HG03139 (cell line): ENCODE measurements around the gene VTA1.
"Not testable (repeated sequence)": the region's sequence is repeated elsewhere in the genome, so short reads cannot be mapped to it uniquely, and the experiment has no call there.

Experiments used
- ATAC-seq: cut with Tn5 transposase; IDR thresholded peaks from one replicate; pipeline ENCODE4 v1.9.1; 2021; ENCODE audit not compliant: unreplicated experiment

The VTA1 gene, protein sequence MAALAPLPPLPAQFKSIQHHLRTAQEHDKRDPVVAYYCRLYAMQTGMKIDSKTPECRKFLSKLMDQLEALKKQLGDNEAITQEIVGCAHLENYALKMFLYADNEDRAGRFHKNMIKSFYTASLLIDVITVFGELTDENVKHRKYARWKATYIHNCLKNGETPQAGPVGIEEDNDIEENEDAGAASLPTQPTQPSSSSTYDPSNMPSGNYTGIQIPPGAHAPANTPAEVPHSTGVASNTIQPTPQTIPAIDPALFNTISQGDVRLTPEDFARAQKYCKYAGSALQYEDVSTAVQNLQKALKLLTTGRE

DNA sequence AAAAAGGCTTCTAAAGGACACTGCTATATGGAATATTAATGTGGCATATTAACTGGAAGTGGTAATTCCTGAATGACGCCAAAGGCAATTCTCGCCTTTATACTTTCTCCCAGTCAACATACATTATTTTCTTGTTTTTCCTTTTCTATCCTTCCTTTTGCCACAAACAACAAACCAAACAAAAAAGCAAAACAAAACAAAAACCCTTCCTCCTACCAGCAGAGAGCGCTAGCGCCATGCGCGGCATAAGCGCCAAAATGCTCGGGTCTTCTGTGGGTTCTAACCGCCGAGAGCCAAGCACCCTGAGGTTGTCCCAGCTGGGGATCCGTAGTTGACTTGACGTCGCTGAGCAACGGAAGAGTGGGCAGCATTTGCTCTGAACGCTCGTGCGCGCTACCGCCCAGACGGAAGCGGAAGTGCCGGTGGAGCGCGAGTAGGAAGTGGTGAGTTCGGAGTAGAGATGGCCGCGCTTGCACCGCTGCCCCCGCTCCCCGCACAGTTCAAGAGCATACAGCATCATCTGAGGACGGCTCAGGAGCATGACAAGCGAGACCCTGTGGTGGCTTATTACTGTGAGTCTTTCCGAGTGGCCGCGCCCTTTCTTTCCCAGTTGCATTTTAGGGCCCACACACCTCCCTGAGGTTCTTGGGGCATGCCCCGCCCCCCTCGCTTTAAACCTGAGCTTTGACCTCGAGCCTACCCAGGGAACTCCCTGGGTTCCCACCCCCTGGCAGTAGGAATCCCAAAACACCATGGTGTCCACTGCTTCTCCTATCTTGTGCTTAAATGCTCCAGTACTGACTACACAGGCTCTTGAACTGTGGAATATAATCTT, at the start of gene VTA1, which contains the start of gene NMBR:
Gene VTA1, plus strand, starts transcription at position 436 of the 835 bp plus-strand sequence. Its CDS starts 25 bp downstream, at position 461.
Gene NMBR, minus strand, starts transcription at position 295 of the 835 bp plus-strand sequence. CDS start 58,464 bp downstream, outside the sequence.
- ATAC-seq = peak; percentile 100

- not testable (repeated sequence) for ATAC-seq
Measured at GRCh38 chr6:142104820-142105219, 42.2 kb upstream of the VTA1 start.

GRCh38 chr6:142110820-142111219, 36.2 kb upstream of the VTA1 start:
- ATAC-seq = not testable (repeated sequence)

DNA sequence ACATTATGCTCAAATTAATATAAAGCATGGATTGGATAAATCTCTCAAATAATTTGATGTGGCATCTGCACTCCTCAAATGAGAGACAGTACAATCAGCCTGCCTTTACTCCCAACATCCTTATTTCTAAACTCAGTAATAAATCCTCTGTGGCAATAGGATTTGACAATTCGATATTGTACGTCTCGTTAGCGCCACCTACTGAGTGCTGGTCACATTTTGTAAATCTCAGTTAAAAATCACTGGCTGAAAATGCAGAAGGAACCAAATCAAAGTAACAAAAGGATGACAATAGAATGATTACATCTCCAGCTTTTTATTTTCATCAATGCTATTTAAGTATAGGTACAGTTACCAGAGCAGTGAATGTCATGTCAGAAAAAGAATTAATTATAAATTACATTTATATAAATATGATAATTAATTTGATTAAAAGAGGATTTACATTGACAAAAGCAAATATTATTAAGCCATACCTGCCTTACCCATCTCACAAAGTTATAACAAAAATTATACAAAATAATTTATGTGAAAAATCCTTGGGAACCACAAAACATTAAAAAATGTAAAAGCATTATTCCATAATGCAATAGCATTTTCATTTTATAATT, 34.5 kb upstream of the VTA1 start:
- no peak for ATAC-seq

DNA sequence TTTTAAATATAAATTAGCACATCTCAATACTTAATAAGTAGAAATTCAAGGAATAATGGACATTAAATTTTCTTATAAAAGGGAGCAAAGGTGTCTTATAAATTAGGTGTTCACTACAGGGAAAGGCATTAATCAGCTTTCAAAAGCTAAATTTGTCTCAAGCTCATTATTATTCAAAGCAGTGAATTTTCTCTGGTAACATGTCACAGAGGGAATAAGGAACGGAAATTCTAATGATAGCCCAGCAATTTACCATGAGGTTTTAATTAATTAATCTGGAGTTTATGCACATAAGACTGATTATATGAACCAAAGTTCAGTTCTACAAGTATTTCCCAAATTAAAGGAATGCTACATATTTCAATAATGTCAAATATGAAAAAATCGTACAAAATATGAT, 29.7 kb upstream of the VTA1 start:
- ATAC-seq = no peak

GRCh38 chr6:142118328-142118727, 28.7 kb upstream of the VTA1 start:
- no peak for ATAC-seq

DNA sequence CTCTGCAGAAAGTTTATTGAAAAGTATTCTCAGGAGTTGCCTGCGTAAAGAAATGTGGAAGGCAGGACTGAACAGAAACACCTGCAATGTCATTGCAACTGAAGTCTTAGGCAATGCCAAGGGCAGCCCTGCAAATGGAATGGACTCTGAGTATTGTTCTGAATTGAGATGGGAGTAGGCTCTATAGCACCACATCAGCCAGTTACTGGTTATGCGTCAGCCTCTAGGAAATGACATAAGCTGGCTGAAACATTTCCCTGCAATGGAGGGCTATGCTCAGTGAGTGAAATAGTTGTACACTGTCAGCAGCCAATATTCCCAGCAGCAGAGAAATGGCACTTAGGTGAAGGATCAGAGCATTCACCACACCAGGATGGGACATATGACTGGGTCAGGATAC, 28.1 kb upstream of the VTA1 start:
- ATAC-seq = no peak

DNA sequence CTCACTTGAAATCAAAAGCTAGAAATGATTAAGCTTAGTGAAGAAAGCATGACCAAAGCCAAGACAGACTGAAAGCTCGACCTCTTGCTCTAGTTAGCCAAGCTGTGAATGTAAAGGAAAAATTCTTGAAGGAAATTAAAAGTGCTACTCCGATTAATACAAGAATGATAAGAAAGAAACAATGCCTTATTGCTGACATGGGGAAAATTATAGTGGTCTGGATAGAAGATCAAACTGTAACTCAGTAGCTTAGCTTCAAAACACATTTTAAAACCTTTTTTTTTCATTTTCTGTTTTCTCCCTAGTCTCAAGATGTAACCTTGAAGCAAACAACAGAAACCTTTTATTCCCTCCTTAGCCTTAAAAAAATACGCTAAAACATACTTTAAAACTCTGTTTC, 25.7 kb upstream of the VTA1 start:
- ATAC-seq = no peak

DNA sequence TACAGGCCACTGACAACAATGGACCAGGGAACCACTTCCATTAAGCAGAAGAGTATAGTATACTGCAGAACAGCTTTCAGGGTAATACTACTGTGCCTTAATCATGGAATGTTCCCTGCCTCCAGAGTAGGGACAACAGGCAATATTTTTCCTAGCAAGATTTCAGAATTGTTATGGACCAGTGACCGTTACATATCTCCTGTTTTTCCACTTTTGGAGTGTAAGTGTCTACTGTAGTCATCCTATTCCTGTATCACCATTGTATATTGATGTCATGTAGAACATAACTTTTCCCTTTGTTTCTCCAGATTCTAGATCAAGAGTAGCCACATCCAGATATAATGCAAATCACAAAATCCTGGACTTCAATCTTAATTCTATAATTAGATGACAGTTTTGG, 16.2 kb upstream of the VTA1 start:
- ATAC-seq = no peak

DNA sequence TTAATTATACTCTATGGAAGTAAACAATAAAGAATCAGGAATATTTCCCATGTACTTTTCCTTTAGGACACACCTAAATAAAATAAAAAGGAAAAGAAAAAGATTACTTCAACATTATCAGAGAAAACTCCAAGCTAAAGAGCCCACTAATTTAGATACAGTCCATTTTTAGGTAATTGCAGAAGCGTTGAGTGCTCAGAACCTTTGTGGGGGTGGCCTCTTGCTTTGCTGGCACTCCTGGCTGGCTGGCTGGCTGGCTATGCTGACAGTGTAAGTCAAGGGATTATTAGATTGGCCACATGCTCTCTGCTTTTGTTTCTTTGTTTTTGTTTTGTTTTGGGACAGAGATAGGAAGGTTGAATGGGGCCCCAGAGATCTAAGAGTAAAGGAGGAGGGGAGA, 14.4 kb upstream of the VTA1 start, which contains the start of gene GJE1:
Gene GJE1, plus strand, starts transcription at position 301 of the 400 bp plus-strand sequence. CDS start 234 bp downstream, outside the sequence.
- ATAC-seq = no peak

- no peak for ATAC-seq
Measured at GRCh38 chr6:142138876-142139275, 8.2 kb upstream of the VTA1 start.

DNA sequence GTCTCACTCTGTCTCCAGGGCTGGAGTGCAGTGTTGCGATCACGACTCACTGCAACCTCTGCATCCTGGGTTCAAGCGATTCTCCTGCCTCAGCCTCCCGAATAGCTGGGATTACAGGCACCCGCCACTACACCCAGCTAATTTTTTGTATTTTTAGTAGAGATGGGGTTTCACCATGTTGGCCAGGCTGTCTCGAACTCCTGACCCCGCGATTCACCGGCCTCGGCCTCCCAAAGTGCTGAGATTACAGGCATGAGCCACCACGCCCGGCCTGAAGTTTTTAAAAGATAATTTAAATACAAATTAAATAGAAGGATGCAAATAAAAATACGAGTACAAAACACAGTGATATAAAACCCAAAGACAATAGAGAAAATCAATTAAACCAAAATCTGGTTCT, 5.5 kb upstream of the VTA1 start:
- ATAC-seq = not testable (repeated sequence)

DNA sequence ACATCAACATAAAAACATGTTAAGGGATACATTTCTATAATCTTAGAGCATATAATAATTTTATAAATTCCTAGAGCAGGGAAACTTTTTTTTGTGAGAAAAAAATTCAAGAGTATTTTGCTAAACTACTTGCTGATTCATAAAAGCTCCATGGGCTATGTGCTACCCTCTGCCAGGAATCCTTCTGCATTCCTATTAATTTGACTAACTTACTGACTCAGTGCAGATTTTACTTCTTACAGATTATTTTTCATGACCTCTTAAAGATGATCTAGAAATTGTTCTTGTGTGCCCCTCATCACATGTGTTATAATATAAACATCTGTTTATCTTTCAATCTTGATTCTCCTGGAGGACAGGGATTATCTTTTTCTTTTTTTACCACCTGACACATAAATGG, 5.7 kb downstream of the VTA1 start:
- ATAC-seq = no peak

DNA sequence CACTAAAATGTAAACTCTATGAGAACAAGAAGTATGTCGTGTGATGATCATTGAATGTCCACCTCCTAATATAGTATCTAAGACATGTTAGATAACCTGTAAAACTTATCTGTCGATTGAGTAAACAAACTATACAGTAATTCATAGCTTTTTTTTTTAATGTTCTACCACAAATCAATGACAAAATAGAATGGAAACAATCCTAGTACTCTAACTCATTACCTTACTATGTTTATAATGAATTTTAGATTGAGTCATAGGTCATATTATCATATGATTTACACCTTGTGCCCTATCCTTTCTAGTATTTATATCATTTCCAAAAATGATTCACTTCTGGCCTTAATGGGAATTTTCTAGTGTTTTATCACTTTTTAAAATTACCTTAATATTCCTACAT, 6.1 kb downstream of the VTA1 start:
- ATAC-seq = no peak

- ATAC-seq = no peak
Measured at GRCh38 chr6:142154336-142154735, 7.3 kb downstream of the VTA1 start.

- ATAC-seq = no peak
Measured at GRCh38 chr6:142155091-142155490, 8.0 kb downstream of the VTA1 start.

GRCh38 chr6:142155895-142156757, 9.1 kb downstream of the VTA1 start:
- ATAC-seq = peak; percentile 57

- ATAC-seq = not testable (repeated sequence)
Measured at GRCh38 chr6:142156758-142157068, 9.7 kb downstream of the VTA1 start.

DNA sequence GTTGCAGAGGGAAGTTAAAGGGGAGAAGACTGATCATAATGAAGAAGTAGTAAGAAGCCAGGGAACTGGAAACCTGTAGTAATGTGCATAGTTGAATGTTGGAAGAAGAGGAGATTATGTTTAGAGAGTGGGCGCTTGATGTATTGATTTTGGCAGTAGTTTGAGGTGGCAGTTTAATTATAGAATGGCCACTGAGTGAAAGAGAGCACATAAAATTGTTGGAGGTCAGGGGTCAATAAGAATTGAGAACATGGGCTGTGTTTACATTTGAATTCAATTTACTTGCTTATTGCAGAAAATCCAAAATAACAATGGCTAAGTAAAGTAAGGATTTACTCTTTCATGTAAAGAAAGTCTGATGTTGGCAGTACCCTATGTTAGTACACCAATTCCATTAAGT, 15.7 kb downstream of the VTA1 start:
- no peak for ATAC-seq

- ATAC-seq = no peak
Measured at GRCh38 chr6:142165227-142165626, 18.2 kb downstream of the VTA1 start.

GRCh38 chr6:142167071-142167470, 20.0 kb downstream of the VTA1 start:
- ATAC-seq = no peak
